CD4-positive, alpha-beta T cell treated with Interleukin-4 for 4 hours (primary cell): ENCODE results near the gene CDH13.

ENCODE experiments used
- DNase-seq: peaks from one replicate; pipeline ENCODE4 v3.0.0-alpha.2; 2020

The CDH13 gene

DNA sequence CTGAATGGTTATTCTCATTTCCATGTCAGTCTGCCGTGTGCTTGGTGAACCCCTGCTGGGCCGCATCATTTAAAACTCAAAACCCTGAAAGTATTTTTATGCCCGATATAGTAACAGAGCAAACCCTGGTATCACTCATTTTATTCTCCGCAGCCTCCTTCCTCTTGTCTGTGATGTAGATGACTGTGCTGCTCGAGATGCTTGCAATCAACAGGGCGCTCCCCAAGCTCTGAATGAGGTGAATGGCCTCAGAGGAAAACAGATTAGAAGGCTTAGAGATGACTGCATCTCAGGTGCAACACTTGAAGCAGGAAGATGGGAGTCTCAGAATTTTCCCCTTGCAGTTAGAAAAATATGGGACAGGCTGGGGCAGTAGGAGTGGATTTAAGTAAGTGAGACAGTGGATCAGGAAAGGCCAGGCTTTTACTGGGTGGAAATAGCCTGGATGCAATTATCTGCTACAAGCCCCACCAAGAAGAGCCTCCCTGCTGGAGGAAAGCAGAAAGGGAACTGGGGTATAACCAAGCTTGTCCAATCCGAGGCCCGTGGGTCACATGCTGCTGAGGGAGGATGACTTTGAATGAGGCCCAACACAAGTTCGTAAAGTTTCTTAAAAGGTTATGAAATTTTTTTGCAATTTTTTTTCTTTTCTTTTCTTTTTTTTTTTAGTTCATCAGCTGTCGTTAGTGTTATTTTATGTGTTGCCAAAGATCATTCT is 166.9 kb downstream of the CDH13 start:
- DNase-seq, result no peak

DNA sequence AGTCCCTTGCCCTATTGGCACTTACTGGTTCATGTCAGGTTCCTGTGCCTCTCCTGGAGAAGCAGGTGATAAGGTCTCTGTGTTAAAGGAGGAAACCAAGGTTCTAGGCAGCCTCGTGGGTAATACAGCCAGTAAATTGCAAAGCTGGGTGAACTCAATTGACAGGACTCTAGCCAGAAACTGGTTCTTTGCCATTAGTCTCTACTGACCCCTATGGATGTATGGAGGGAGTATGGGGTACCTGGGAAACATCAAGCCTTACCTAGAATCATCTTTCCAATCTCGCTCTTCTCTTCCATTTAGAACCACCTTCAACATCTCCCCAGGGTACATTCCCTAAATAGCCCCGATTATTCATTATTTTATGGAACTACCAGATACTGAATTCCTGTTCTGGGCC is 169.3 kb downstream of the CDH13 start:
- no peak for DNase-seq

DNA sequence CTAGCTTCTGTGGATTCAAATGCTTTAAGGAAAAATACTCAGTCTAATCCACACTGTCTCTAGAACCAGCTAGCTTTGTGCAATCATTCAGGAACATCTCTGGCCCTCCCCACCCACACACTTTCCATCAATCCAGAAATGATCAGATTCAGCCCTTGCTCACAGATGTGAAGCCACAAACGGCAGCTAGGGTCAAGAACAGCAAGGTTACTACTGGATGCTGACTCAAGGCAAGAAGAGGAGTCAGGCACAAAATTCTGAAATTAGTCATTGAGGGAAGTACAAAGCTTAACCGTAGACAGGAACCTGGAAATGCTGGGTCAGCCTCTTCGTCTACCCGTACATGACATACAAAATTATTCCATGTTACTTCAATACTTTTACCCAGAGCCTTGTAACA is 174.6 kb downstream of the CDH13 start:
- DNase-seq, result no peak

DNA sequence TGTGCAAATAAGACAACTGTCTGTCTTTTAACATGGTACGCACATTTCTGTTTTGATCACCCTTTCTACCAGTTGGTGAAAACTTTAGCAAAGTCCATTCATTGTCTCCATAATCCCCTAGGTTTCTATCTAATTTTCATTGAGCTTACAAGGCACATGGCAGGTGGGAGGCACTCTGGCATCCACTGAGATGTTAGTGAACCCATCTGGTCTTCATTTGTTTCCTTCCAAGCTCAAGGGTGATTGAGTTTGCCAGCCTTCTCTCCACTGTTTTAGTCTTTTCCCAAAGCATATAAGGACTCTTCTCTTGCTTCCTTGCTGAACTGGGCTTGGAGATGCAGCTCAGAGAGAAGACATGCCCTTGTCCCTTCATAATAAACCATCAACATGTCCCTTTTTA is 179.1 kb downstream of the CDH13 start:
- no peak for DNase-seq

DNA sequence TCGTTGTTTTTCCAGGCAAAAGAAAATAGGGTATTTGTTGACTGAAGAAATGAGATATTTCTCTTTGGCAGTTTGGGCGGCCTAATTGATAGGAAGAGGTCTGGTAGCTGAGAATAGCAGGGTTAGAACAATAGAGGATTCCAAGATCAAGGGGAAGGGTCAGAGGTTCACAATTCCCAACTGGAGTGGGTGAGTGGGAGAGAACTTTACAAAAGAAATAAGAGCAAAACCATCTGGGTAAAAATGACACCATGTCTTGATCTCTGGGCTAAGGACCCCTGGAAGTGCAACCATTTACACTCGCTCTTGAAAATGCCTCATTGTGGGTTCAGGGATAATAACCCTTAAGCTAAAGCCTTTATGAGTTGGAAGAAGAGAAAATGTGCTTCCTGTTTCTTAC is 180.5 kb downstream of the CDH13 start:
- DNase-seq, result no peak

DNA sequence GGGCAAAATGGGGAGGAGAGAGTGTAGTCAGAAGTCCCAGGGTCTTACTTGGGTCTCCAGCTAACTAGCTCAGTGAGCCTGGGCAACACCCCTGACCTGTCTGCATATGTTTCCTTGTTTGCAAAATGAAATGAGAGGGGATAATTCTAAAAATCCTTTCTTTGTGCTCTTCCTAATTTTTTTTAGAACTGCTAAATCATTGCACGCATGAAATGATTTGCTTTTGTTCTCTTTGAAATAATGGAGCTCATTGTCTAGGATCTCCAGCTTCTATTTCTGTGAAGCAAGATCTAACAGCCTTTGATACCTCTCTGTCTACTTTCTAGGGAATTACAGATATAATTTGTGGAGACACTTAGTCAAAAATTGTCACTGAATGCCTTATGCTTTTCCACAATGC is 181.3 kb downstream of the CDH13 start:
- no peak for DNase-seq

DNA sequence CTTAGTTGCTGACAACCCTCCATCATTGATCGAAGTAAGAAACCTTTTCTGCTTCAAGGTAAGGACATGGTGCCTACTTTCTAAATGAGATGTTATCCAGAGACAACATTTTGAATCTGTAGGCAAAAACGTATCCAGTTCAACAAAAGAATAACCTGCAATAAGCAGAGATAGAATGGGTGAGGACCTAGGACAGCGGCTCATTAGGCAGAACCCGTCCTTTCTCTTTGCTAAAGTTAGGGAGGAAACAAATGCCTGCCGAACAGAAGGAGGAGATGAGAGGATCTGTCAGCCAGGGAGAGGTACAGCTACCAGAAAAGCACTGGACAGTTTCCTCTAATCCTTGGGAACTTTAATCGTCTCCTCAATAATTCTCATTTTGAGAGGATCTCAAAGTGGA is 183.3 kb downstream of the CDH13 start:
- DNase-seq, result no peak

DNA sequence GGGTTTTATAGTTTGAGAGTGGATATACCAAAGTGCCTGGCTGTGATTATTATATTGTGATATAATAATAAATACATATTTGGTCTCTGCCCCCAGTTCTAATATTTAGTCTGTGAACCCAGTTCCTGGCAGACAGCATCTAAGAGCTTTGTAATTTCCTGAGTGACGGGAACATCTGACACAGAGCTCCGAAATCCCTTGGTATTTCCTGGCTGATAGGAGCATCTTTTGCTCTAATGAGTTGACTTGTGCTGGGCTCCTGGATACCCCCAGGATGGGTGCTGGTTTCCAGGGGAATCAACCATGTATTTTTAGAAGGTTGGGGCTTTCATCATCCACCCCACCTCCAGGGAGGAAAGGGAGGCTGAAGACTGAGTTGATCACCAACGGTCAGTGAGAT is 187.3 kb downstream of the CDH13 start:
- DNase-seq, result no peak

DNA sequence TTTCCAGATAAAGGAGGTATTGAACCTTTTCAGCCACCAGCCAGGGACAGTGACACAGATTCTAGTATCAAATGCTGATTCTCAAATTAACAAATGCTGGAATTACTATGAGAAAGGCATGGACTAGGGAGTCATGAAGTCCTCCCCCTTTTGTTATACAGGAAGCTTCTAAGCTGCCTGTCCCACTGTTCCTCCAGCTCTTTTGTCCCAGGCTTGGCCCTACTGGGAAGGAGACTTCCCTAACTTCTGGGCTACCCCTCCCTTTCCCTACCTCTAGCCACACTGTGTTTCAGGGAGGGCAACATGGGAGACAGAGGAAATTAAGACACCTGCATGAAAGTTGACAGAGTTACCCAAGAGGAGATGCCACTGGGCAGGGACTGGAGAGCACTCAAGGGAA is 192.5 kb downstream of the CDH13 start:
- DNase-seq, result no peak

DNA sequence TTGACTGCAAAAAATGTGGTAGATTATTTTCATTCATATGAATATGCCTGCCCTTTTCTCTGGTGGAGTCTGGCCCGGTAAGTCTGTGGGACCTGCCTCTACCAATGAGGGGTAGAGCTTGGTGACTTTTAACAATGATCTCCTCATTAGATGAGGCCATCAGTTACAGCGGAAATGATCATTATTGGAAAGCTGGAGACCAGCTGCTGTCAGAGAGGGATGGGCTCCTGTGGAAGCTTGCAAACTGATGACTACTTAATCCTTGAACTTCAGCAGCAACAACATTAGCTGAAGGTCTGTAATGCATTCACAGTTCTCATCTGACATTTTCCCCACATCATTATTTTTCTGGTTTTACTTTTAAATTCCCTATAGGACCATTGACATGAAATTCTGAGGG is 194.1 kb downstream of the CDH13 start:
- no peak for DNase-seq

DNA sequence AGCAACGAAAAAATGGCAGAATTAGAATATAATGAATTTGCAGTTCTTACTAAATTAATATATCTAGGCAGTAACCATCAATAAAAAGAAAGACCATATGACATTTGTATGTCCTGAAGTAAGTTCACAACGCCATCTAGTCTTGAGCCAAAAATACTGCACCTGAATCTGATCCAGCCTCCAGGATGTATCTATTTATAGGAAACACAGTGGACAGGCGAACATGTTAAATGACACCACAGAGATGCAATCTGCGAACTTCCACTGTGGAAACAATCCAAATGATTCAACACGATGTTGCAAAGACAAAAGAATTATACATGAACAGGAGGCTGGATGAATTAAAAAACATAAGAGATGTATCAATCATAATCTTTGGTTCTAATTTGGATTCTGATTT is 197.6 kb downstream of the CDH13 start:
- no peak for DNase-seq

DNA sequence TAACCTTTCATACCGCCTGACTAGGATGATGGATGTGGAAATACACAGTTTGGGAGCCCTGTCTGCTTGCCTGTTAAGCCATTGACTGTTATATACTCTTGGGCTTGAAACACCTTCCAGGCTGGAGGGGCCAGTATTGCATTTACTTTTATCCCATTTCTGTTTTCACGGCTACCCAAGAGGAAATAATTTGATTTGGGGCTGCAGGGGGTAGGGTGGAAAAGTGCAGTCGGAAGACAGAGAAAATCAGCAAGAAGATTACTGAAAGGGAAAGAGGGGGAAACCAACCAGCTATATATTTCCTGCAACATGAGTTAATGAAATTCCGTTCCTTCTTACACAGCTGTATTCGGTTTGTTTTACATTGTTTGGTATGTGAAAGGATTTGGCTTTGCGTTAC is 202.5 kb downstream of the CDH13 start:
- no peak for DNase-seq

DNA sequence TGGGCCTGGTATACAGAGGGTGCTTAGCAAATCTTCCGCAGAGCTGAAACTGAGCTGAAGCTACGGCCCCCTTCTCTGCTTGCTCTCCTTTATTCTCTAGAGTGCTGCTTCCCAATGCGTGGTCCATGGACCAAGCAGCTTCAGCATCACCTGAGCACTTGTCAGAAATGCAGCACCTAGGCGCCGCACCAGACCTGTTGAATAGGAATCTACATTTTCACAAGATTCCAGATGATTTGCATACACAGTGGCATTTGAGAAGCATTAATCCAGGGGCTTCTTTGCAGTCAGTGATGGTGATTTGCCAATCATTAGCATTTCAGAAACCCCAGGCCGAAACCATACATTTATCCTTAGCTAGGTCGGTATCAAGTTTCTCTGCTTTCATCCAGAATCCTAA is 204.2 kb downstream of the CDH13 start:
- DNase-seq, result no peak

DNA sequence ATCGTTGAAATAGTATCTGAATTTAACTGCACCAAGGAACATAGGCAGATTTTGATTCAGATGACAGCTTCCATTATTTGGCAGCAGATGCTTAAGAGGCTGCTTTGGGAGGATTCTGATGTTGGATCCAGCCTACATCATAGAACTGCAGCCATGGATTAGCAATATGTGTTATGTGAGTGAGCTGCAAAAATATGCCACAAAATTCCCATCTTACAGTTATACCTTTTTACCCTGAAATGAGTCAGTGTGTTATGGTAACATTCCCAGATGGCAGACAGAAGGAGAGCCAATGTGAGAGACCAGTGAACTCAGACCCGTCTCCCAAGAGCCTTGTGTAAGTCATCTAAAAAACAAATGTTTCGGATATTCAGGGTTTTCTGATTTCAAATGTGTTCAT is 206.1 kb downstream of the CDH13 start:
- DNase-seq, result no peak

DNA sequence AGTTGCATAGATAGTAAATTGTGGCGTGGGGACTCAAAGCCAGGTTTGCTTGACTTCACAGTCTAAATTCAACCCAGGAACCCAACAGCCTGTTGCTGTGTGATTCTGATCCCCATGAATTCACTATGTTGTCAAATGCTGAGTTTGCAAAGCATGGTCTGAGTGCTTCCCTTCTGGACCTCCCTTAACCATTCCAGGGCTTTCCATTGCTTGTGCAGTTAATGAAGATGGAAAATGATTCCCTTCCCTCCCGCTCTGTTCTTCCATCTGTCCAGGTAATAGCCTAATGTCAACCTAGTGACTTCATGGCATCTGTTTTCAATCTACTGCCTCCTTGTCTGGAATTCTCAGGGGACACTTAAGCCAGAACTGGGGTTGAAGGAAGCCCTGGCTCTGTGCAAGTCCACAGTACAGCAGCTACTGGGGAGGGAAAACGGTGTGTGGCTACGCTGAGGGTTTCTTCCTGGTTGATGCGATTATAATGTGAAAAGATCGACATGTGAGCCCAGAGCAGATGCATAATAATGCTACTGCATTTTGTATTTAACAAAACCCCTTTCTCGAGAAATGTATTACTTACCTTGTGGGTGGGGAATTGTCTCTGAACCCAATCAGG is 206.7 kb downstream of the CDH13 start:
- DNase-seq, result no peak

DNA sequence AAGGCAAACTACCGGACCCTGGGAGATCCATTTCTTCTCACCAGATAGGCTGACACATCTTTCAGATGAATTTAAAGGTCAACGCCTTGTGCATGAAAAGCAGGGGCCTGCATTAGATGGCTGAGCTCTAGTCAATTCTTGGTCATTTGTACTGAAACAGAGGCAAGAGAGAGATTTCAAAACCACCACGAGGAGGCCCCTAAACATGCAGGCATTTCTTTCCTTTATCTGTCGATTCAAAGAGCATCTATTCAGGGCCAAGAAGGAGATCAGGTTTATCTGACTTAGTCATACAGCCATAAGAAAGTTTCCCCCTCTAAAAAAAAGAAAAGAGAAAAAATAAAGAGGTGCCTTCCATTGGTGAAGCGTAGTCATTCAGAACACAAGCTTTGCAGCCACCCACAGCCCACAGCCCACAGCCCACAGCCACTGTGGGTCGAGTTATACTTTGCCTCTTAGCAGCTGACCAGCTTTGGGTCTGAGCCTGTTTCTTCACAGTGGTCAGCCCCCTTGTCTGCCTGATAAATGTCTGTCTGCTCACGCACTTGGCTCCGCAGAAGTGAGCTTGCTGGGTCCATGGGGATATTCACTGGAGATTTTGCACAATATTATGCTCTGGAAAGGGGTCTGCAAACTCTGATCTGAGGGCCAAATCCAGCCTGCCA is 207.5 kb downstream of the CDH13 start:
- DNase-seq, result no peak

DNA sequence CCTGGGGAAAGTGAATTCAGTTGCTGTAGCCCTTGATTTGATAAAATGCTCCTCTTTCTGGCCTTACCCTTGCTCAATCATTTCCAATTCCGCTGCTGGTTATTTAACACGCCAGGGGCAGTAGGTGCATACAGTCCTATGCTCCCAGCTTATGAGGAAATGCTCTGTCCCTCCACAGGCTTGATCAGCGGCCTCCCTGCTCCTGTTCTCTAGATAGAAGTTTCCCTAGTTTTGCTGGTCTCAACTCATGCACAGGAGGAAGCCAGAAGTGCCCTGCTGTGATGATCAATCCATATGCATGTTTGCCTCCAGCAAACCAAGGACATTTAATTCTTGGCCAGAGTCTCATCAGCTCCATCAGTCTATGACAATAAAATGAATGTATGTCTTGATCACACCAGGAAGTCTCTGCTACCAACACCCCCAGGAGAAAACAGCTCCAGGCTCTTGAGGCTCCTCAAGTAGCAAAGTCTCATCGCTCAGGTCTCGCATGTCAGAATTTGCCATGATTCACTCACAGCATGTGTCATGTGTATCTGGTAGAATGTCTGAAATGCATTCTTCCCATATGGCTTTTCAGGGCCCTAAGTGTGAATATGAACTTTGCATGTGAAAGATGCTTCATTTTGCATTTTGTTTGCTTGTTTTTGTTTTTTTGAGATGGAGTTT is 208.9 kb downstream of the CDH13 start:
- no peak for DNase-seq

DNA sequence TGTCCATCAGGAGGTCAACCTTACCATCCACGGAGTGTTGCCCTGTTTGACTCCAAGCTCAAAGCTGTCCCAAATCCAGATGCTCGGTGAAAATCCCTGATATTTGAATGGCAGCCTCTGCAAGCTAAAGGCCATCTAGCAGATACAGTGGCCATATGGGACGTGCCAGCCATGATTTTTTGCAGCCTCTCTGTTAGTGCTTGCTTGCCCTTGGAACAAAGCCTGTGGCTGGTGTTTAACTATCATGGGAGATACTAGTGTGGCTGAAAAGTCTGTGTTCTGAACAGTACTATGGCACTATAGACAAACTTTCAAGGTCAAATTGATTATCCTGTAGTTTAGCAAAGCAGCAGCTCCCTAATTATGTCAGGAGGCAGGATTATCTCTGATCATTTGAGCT is 214.3 kb downstream of the CDH13 start:
- DNase-seq, result no peak

DNA sequence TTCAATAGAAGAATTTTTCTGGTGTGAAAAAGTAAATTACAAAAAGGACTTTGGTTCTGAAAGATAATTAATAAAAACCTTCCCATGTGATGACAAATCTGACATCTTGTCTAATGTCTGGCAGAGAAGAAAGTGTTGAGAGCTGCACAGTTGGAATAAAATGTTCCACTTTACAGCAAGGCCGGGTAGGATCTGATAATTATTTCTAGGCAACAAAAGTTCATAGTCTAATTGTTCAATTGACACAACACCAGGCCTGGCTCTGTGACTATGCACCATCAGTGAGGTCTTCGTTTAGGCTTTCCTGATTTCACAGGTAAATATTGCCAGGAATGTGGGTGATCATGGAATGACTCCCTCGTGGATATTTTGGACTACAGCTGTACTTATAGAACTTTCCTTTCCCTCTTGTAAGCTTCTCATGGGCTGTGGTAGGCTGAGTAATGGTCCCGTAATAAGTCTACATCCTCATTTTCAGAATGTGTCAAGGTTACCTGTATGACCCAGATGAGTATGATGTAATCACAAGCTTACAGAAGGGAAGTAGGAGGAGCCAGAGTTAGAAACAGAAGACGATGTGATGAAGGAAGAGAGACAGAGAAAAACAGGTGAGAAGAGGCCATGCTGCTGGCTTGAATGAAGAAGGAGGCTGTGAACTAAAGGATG is 217.0 kb downstream of the CDH13 start:
- no peak for DNase-seq

DNA sequence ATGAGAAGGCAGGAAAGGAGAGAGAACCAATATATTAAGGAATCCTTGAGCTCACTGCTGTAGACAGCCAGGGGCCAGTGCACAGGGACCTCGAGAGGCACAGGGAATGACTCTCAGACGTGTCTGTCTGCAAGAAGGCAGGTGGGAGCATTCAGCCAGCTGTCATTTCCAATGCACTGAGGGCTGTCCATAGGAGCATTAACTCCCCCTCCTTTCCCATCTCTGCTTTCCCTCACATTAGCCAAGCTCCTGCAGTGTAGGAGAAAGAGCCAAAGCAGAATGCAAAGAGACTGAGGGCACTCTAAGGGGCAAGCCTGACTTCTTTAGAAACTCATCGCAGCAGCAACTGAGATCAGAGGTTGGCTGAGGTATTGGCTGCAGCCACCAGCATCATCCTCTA is 218.3 kb downstream of the CDH13 start:
- DNase-seq, result no peak

DNA sequence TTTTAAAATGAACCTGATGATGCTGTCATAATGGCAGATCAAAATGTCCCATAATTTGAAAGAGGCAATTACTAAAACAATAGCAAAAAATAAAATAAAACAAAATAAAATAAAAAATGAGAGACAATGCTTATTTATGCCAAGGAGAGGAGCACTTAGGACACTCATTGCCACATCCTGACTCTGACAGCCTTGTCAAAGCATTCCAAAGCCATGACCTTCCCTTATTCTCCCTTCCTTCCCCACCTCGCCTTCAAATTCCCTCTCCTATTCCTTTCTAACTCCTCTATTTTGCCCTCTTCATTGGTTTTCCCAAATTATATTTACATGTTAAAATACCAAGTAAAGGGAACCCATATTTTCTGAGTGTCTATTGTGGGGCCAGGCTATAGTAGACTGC is 220.0 kb downstream of the CDH13 start:
- DNase-seq, result no peak

DNA sequence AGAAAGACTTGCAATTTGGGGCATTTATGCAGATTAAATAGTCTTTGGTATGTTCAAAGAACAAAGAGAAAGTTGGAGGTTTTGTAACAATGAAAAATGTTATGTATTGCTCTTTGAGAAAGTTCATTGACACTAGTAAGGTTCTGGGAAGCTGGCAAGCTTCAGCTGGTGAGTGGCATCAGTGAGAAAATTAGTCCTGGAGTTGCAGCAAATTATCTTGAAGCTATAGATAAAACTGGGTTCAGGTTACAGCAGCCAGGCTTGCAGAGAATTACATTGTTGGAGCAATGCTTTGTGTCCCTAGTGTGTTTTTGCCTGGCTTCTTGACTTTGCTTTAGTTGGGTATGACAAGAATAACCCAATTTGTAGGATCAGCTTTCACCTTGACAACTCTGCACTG is 221.2 kb downstream of the CDH13 start:
- no peak for DNase-seq

DNA sequence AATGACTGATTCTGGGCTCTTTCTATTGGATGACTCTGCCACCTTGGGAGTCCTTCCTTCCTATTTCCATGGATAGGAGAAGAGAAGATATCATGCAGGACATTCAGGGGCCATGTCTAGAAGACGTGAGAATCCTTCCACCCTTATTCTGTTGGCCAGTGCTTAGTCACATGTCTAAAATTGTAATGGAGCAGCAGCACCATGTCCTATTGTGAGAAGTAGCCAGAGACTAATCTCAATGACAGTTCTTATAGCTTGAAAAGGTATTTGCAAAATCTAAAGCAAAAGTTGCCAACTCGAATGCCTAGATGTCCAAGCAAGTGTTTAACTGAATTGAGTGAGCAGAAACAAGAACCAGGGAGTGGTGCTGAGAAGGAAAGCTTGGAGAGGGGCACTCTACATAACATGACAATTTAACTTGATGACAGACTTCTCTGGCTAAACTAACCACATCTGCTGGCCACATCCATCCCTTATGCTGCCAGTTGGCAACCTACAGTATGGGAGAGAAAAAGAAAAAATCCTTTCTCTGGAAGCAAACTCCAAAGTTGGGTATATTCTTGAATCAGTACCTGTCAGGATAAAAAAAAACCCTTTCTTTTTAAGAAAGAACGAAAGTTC is 225.7 kb downstream of the CDH13 start:
- DNase-seq, result no peak
